ENCODE results near the gene BAIAP2.
"Not testable (repeated sequence)": the region's sequence is repeated elsewhere in the genome, so short reads cannot be mapped to it uniquely, and the experiment has no call there.

Gene BAIAP2

GRCh38 chr17:81070541-81071246 is 35.7 kb downstream of the BAIAP2 start:
- DNase-seq: no peak

- no peak for DNase-seq
These were observed 37.1 kb downstream of the BAIAP2 start for GRCh38 chr17:81071761-81072741.

GRCh38 chr17:81073967-81074839 is 39.3 kb downstream of the BAIAP2 start:
- no peak for DNase-seq

- no peak for DNase-seq
These were observed 39.9 kb downstream of the BAIAP2 start for GRCh38 chr17:81074875-81075274.

GRCh38 chr17:81075307-81075706 is 40.4 kb downstream of the BAIAP2 start:
- no peak for DNase-seq

GRCh38 chr17:81076141-81076679 is 41.3 kb downstream of the BAIAP2 start:
- no peak for DNase-seq

GRCh38 chr17:81078026-81078913 is 43.3 kb downstream of the BAIAP2 start:
- not testable (repeated sequence) for DNase-seq

- DNase-seq: no peak
These were observed 45.1 kb downstream of the BAIAP2 start for GRCh38 chr17:81080019-81080418.

- no peak for DNase-seq
These were observed 46.5 kb downstream of the BAIAP2 start for GRCh38 chr17:81081222-81082176.

GRCh38 chr17:81082177-81083073 is 47.5 kb downstream of the BAIAP2 start:
- DNase-seq: no peak

- no peak for DNase-seq
These were observed 48.3 kb downstream of the BAIAP2 start for GRCh38 chr17:81083125-81083765.

- DNase-seq: no peak
These were observed 49.9 kb downstream of the BAIAP2 start for GRCh38 chr17:81084680-81085419.

- no peak for DNase-seq
These were observed 50.5 kb downstream of the BAIAP2 start for GRCh38 chr17:81085420-81085911.

- no peak for DNase-seq
These were observed 52.0 kb downstream of the BAIAP2 start for GRCh38 chr17:81086789-81087551.

GRCh38 chr17:81090361-81091136 is 55.6 kb downstream of the BAIAP2 start:
- DNase-seq: peak in 1 of 4 experiments; percentile 23

GRCh38 chr17:81091154-81091553 is 56.2 kb downstream of the BAIAP2 start:
- no peak for DNase-seq

All from activated naive CD4-positive, alpha-beta T cell (primary cell).